Uterus (tissue), 2 donors: ENCODE measurements around the gene SLC22A23.

Source experiments
- CTCF ChIP-seq, 4 experiments: fragments of 200-600 bp in 2 of 4; fragments of 450-650 bp in 2 of 4; sonication (generic) in 2 of 4; IDR thresholded peaks; one replicate each; pipeline ENCODE4 v1.5.1; 2016 to 2019; ENCODE audit warnings: antibody characterized with exemption in 4 of 4, mild to moderate bottlenecking in 2 of 4, moderate library complexity in 1 of 4
- POLR2A ChIP-seq, 2 donors: fragments of 450-650 bp; IDR thresholded peaks; one replicate each; pipeline ENCODE4 v1.6.1; 2016; ENCODE audit warnings: antibody characterized with exemption in 2 of 2, mild to moderate bottlenecking in 1 of 2, moderate library complexity in 1 of 2

- no peak for TF ChIP-seq CTCF (IDR thresholded peaks at IDR 0.05)
- no peak for TF ChIP-seq POLR2A (IDR thresholded peaks at IDR 0.05)
Observed at GRCh38 chr6:3356056-3356823, 100.6 kb downstream of the SLC22A23 start.
